ENCODE results near the gene MRPL40. TPM values are rescaled to one million over a fixed set of nuclear protein-coding genes. Genes with fewer than 3 reads are reported as not detected.
A peak's percentile ranks its signal among the peaks of the same experiment; 100 is the strongest.

MRPL40 gene
- total and polyA plus RNA-seq, 10 of the 15 experiments (the other 5 are each of a cell fraction or from before 2014, with no cell fraction given) = 41.2 to 207 (median 69.1) TPM

- TF ChIP-seq CUX1 (IDR thresholded peaks at IDR 0.05; ENCODE audit: insufficient replicate concordance, low read depth, low read length) (no peak), ZBTB11 (CRISPR knock-in tag; IDR thresholded peaks at IDR 0.05) (peak; percentile 100), ZSCAN29 (IDR thresholded peaks at IDR 0.05) (peak; percentile 79; the same call in 1 of the 2 replicates), RCOR1 (conservative IDR thresholded peaks at IDR 0.05; ENCODE audit: low read depth, low read length) (peak; percentile 91), CTCF (IDR thresholded peaks at IDR 0.05 in 2 of 3, conservative IDR thresholded peaks at IDR 0.05 in 1 of 3; ENCODE audit: control insufficient read depth in 2 of 3, extremely low read depth in 1 of 3, insufficient read depth in 1 of 3, low read depth in 3 of 3, low read length in 3 of 3) (0 out of 6 replicates have a peak, but pooled peaks of 1 of the 3 experiments have one; percentile 4), ZNF592 (IDR thresholded peaks at IDR 0.05) (no peak), MTA3 (IDR thresholded peaks at IDR 0.05; ENCODE audit: borderline replicate concordance, low read length) (no peak; the same call in 1 of the 2 replicates), TCF12 (IDR thresholded peaks at IDR 0.05; ENCODE audit: low read depth, low read length) (peak; percentile 84), HDGF (IDR thresholded peaks at IDR 0.05) (0 out of 2 replicates have a peak, but pooled peaks have one; percentile 64)
Measured at GRCh38 chr22:19432133-19432851, at the start of gene MRPL40 (continued).
